Measurements from ENCODE around the gene CD44.

- TF ChIP-seq CTCF (IDR thresholded peaks at IDR 0.05) (no peak), POLR2A (IDR thresholded peaks at IDR 0.05) (no peak)
Measured at GRCh38 chr11:35109827-35110226, 29.1 kb upstream of the CD44 start.

Data from right lobe of liver (tissue), 4 donors.